HEK293T (cell line): ENCODE results near the gene SETBP1.

Experiments
- CTCF ChIA-PET: fragments of 350-600 bp; formaldehyde crosslinking; extraction: SDS; loops from one replicate; lab custom pipeline; 2021; ENCODE audit warnings: antibody characterized with exemption, inconsistent platforms; lab: Yijun Ruan, JAX
- POLR2A ChIA-PET: fragments of 350-600 bp; formaldehyde crosslinking; extraction: SDS; loops from one replicate; lab custom pipeline; 2020; ENCODE audit warnings: antibody characterized with exemption, inconsistent platforms; lab: Yijun Ruan, JAX
- DNase-seq: peaks from one replicate; pipeline ENCODE4 v3.0.0; 2012; ENCODE audit warnings: mixed read lengths; ENCODE audit errors: extremely low spot score
- ARNT ChIP-seq: fragments of 450-650 bp; IDR thresholded peaks from 2 replicates; pipeline ENCODE4 v1.6.1; 2017; ENCODE audit warnings: mild to moderate bottlenecking
- BHLHE40 ChIP-seq: fragments of 450-650 bp; IDR thresholded peaks from 2 replicates; pipeline ENCODE4 v1.6.1; 2016; ENCODE audit warnings: mild to moderate bottlenecking, moderate library complexity, borderline replicate concordance
- CTBP1 ChIP-seq: fragments of 450-650 bp; IDR thresholded peaks from 2 replicates; pipeline ENCODE4 v1.6.1; 2016; ENCODE audit warnings: borderline replicate concordance
- ELF4 ChIP-seq: fragments of 450-650 bp; IDR thresholded peaks from 2 replicates; pipeline ENCODE4 v1.6.1; 2017; ENCODE audit warnings: antibody characterized with exemption
- FOXA1 ChIP-seq: fragments of 450-650 bp; IDR thresholded peaks from 2 replicates; pipeline ENCODE4 v1.6.1; 2016; ENCODE audit warnings: mild to moderate bottlenecking
- FOXK2 ChIP-seq: fragments of 450-650 bp; IDR thresholded peaks from 2 replicates; pipeline ENCODE4 v1.6.1; 2016; ENCODE audit warnings: mild to moderate bottlenecking
- FOXM1 ChIP-seq: fragments of 450-650 bp; IDR thresholded peaks from 2 replicates; pipeline ENCODE4 v1.6.1; 2017; ENCODE audit warnings: mild to moderate bottlenecking, borderline replicate concordance
- HDGF ChIP-seq: fragments of 450-650 bp; IDR thresholded peaks from 2 replicates; pipeline ENCODE4 v1.6.1; 2017; ENCODE audit warnings: antibody characterized with exemption, borderline replicate concordance
- L3MBTL2 ChIP-seq: fragments of 450-650 bp; conservative IDR thresholded peaks from 2 replicates; pipeline ENCODE4 v1.6.1; 2016; ENCODE audit warnings: mild to moderate bottlenecking
- LEF1 ChIP-seq: fragments of 450-650 bp; IDR thresholded peaks from 2 replicates; pipeline ENCODE4 v1.6.1; 2017; ENCODE audit warnings: mild to moderate bottlenecking, borderline replicate concordance
- NFRKB ChIP-seq: fragments of 450-650 bp; IDR thresholded peaks from 2 replicates; pipeline ENCODE4 v1.6.1; 2016; ENCODE audit warnings: mild to moderate bottlenecking, moderate library complexity
- SP1 ChIP-seq: fragments of 450-650 bp; IDR thresholded peaks from 2 replicates; pipeline ENCODE4 v1.6.1; 2017
- SUZ12 ChIP-seq: fragments of 450-650 bp; IDR thresholded peaks from 2 replicates; pipeline ENCODE4 v1.6.1; 2016; ENCODE audit warnings: mild to moderate bottlenecking
- TARDBP ChIP-seq: fragments of 450-650 bp; IDR thresholded peaks from 2 replicates; pipeline ENCODE4 v1.6.1; 2016
- ZNF384 ChIP-seq: fragments of 450-650 bp; IDR thresholded peaks from 2 replicates; pipeline ENCODE4 v1.6.1; 2016
- TF ChIP-seq, protein P1 (sequence below): fragments of 450-650 bp; IDR thresholded peaks from 2 replicates; pipeline ENCODE4 v1.6.1; 2016

The SETBP1 gene

DNA sequence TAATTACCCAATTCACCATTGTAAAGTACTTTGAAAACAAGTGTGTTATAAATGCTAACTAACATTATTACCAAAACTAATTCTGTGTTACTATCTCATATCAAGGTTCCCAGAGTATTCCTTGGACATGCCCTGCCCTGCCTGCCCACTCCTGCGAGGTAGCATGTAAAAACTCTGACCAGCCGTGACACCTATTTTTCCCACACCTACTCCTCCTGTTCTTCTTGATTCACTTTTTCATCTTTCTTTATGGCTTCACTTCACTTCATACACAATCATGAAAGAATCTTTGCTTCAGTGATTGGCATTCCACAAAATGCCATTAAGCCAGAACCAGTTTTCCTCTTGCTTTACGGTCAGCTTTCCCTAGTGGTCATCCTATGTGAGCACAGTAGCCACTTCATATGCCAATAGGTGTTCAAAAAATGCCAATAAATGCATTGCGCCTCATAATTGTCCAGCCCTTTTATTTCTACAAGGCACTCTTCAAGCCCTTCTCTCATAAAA, 42.6 kb upstream of the SETBP1 start:
- TF ChIP-seq NFRKB (no peak), CTBP1 (no peak), SUZ12 (no peak)
- CTCF ChIA-PET = no interaction called here
- POLR2A ChIA-PET = no interaction called here
- no peak for DNase-seq

DNA sequence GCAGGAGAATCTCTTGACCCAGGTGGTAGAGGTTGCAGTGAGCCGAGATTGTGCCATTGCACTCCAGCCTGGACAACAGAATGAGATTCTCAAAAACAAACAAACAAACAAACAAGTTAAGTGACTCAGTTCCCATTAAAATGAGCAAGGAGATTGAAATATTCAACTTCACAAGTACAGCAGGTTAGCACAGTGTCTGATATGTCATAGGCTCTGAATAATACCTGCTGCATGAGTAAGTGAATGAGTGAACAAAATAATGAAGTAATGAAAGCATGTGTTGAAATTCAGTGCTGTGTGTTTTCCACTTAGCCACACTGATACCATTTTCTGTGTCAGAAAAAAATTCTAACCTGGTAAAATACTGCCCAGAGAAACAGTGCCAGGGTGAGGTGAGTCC, 41.9 kb upstream of the SETBP1 start:
- CTCF ChIA-PET = no interaction called here
- POLR2A ChIA-PET = no interaction called here
- no peak for DNase-seq
- TF ChIP-seq BHLHE40 (no peak), SP1 (no peak), ZNF384 (no peak), LEF1 (no peak), ELF4 (no peak), NFRKB (no peak), FOXM1 (no peak), FOXA1 (no peak), TARDBP (no peak), SUZ12 (no peak), L3MBTL2 (no peak), HDGF (no peak), CTBP1 (no peak), ARNT (no peak), FOXK2 (no peak)
- TF ChIP-seq, protein P1, sequence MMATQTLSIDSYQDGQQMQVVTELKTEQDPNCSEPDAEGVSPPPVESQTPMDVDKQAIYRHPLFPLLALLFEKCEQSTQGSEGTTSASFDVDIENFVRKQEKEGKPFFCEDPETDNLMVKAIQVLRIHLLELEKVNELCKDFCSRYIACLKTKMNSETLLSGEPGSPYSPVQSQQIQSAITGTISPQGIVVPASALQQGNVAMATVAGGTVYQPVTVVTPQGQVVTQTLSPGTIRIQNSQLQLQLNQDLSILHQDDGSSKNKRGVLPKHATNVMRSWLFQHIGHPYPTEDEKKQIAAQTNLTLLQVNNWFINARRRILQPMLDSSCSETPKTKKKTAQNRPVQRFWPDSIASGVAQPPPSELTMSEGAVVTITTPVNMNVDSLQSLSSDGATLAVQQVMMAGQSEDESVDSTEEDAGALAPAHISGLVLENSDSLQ = no peak

DNA sequence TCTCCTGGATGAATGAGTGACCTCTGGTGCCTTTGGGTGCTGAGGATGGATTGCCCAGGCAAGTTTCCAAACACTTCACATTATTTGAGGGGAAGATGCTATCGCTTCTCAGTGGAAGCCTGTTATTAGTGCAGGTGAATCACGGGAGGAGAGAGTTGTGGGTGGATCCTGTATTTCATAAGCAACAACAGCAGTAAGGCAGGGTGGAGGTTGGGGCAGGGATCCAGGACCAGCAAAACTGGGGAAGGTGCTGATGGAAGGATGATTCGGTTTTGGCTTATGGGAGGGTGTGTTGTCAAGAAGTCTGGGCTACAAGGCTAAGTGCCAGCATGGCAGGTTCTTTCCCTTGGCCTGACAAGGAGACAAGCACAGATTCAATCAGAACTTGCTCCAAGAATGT, 37.7 kb upstream of the SETBP1 start:
- DNase-seq = no peak
- TF ChIP-seq SP1 = no peak
- CTCF ChIA-PET = no interaction called here
- POLR2A ChIA-PET = no interaction called here

DNA sequence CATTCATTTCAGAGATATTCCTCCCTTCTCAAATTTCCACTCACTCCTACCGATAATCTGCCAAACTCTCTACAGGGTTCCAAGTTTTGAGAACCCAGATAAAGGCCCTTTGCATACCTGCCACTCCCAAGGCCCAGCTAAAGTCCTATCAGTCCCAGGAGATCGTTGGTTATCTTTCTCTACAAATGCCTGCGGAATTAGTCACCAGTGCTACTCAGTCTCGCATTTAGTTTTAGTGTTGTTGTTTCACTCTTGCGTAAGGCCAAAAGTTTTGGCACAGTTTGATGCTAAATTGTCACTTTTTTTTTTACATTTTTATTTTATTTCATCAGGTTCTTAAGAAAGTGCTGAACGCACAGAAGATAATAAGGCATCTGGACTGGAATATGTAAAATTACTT, 29.2 kb upstream of the SETBP1 start:
- TF ChIP-seq FOXM1 (no peak), FOXA1 (no peak), HDGF (no peak), FOXK2 (no peak), SP1 (no peak), L3MBTL2 (no peak), LEF1 (no peak), TARDBP (no peak), ELF4 (no peak)
- POLR2A ChIA-PET = no interaction called here
- DNase-seq = no peak
- CTCF ChIA-PET = no interaction called here

DNA sequence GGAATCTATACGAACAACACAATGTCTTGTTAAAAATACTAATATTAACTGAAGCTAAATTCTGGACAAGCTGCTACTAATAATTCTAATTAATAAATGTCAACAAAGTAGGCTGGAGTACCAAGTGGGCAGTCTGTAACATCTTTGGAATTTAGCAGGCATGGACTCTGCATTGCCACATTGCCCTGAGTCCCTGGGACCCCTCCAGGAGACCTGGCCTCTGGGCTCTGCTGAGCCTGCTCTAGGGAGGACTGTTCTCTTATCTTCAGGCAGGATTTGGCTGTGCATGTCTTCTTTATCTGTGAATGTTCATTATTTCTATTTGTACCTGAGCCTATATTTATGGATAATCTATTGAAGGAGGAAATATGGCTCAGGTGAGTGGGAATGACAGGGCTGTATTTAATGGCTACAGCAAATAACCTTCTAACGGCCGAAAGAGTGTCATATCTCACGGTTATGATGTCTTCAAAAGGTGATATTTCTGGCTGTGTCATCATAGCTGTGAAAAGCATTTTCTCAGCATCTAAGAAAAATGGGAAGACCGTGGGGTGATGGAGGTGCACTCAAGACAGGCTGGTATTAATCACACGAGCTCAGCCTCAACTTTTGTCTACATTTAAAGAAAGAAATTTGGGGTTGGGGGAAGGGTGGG, 28.6 kb upstream of the SETBP1 start:
- ChIA-PET CTCF (no interaction called here), POLR2A (no interaction called here)
- no peak for DNase-seq
- TF ChIP-seq, protein P1 = no peak
- TF ChIP-seq HDGF (no peak), NFRKB (no peak), FOXM1 (no peak), LEF1 (no peak), ARNT (no peak), FOXK2 (no peak), SUZ12 (no peak), CTBP1 (no peak), TARDBP (no peak), ZNF384 (no peak), FOXA1 (no peak), L3MBTL2 (no peak), ELF4 (no peak), BHLHE40 (no peak), SP1 (no peak)

DNA sequence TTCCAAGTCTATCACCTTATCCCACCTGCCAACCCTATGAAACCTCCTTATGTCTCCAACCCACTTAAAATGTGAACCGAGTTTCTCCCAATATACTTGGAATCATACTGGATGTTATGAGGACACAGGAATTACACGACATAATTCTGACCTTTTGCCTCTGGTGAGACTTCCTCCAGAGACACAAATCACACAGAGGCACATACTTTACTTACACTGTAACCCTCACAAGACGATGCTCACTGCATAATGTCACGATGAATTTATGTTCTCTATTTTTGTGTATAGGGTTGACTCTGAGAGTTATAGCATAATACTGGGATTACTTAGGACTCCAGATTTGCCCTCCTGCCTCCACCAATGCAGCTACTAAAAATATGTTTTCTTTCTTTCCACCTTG, 28.0 kb upstream of the SETBP1 start:
- no peak for DNase-seq
- POLR2A ChIA-PET = no interaction called here
- no peak for TF ChIP-seq HDGF
- no peak for TF ChIP-seq NFRKB
- TF ChIP-seq ZNF384 = no peak
- TF ChIP-seq FOXA1 = no peak
- TF ChIP-seq FOXM1 = no peak
- no peak for TF ChIP-seq BHLHE40
- TF ChIP-seq FOXK2 = no peak
- TF ChIP-seq TARDBP = no peak
- no peak for TF ChIP-seq ARNT
- TF ChIP-seq ELF4 = no peak
- TF ChIP-seq, protein P1 = no peak
- TF ChIP-seq SP1 = no peak
- no peak for TF ChIP-seq SUZ12
- TF ChIP-seq CTBP1 = no peak
- no peak for TF ChIP-seq LEF1
- TF ChIP-seq L3MBTL2 = no peak
- CTCF ChIA-PET = no interaction called here
